HEK293 (cell line): ENCODE results near the gene OR6Y1.

ENCODE experiments used
- CTCF ChIA-PET: fragments of 350-600 bp; formaldehyde crosslinking; extraction: SDS; loops from one replicate; lab custom pipeline; 2021; ENCODE audit warnings: antibody characterized with exemption; lab: Yijun Ruan, JAX
- POLR2A ChIA-PET: fragments of 300-600 bp; formaldehyde crosslinking; extraction: SDS; loops from one replicate; lab custom pipeline; 2020; ENCODE audit warnings: antibody characterized with exemption, inconsistent platforms; lab: Yijun Ruan, JAX
- H3K27ac ChIP-seq: fragments of 200-500 bp; sonication (Bioruptor generic); 2 replicates; pipeline ENCODE4 v1.5.1; 2014; ENCODE audit warnings: low read depth, low read length, control low read depth, inconsistent platforms; ENCODE audit errors: extremely low read depth
- H3K36me3 ChIP-seq, 2 experiments: fragments of 200-500 bp in 1 of 2; sonication (Bioruptor generic) in 1 of 2; 1 replicate in 1 of 2; 2 replicates in 1 of 2; pipeline ENCODE4 v1.5.1; 2014 to 2017; ENCODE audit warnings: inconsistent platforms in 2 of 2, low read length in 2 of 2; ENCODE audit not compliant: control insufficient read depth in 2 of 2, insufficient read depth in 1 of 2
- H3K4me1 ChIP-seq: fragments of 200-500 bp; sonication (Bioruptor generic); 2 replicates; pipeline ENCODE4 v1.5.1; 2014; ENCODE audit warnings: mild to moderate bottlenecking, low read length, inconsistent platforms; ENCODE audit not compliant: control insufficient read depth, insufficient read depth
- H3K4me3 ChIP-seq: 2 replicates; pipeline ENCODE4 v1.5.1; 2011; ENCODE audit warnings: low read depth, mild to moderate bottlenecking, control low read depth, low read length, moderate library complexity
- H3K9me3 ChIP-seq: fragments of 200-500 bp; sonication (Bioruptor generic); 2 replicates; pipeline ENCODE4 v1.5.1; 2014; ENCODE audit warnings: low read depth, low read length, inconsistent platforms; ENCODE audit not compliant: control insufficient read depth, insufficient read depth
- GLIS1 ChIP-seq: fragments of 450-650 bp; formaldehyde crosslinking; IDR thresholded peaks from 2 replicates; pipeline ENCODE4 v1.5.1; 2016; ENCODE audit warnings: missing biosample characterization, missing genetic modification characterization
- MYNN ChIP-seq: fragments of 450-650 bp; formaldehyde crosslinking; IDR thresholded peaks from 2 replicates; pipeline ENCODE4 v1.5.1; 2016; ENCODE audit warnings: missing biosample characterization, missing genetic modification characterization, borderline replicate concordance
- PRDM2 ChIP-seq: fragments of 450-650 bp; formaldehyde crosslinking; IDR thresholded peaks from 2 replicates; pipeline ENCODE4 v1.5.1; 2016; ENCODE audit warnings: missing biosample characterization, missing genetic modification characterization, borderline replicate concordance
- WT1 ChIP-seq: fragments of 450-650 bp; formaldehyde crosslinking; IDR thresholded peaks from 2 replicates; pipeline ENCODE4 v1.5.1; 2016; ENCODE audit warnings: missing biosample characterization, missing genetic modification characterization
- ZBTB7A ChIP-seq: fragments of 450-650 bp; formaldehyde crosslinking; IDR thresholded peaks from 2 replicates; pipeline ENCODE4 v1.5.1; 2016; ENCODE audit warnings: low read depth, missing biosample characterization, missing genetic modification characterization
- ZFP41 ChIP-seq: fragments of 450-650 bp; formaldehyde crosslinking; IDR thresholded peaks from 2 replicates; pipeline ENCODE4 v1.5.1; 2016; ENCODE audit warnings: missing biosample characterization, missing genetic modification characterization, borderline replicate concordance
- ZNF112 ChIP-seq: fragments of 450-650 bp; formaldehyde crosslinking; IDR thresholded peaks from 2 replicates; pipeline ENCODE4 v1.5.0; 2017; ENCODE audit warnings: missing biosample characterization, missing genetic modification characterization
- ZNF26 ChIP-seq: fragments of 450-650 bp; formaldehyde crosslinking; IDR thresholded peaks from 2 replicates; pipeline ENCODE4 v1.5.1; 2016; ENCODE audit warnings: missing biosample characterization, missing genetic modification characterization
- ZNF391 ChIP-seq: fragments of 450-650 bp; formaldehyde crosslinking; IDR thresholded peaks from 2 replicates; pipeline ENCODE4 v1.5.1; 2016; ENCODE audit warnings: low read depth, missing biosample characterization, missing genetic modification characterization, borderline replicate concordance
- ZNF433 ChIP-seq: fragments of 450-650 bp; formaldehyde crosslinking; IDR thresholded peaks from 2 replicates; pipeline ENCODE4 v1.5.1; 2016; ENCODE audit warnings: missing biosample characterization, missing genetic modification characterization, low read depth
- ZNF530 ChIP-seq: fragments of 450-650 bp; formaldehyde crosslinking; IDR thresholded peaks from 2 replicates; pipeline ENCODE4 v1.5.1; 2016; ENCODE audit warnings: low read depth, missing biosample characterization, missing genetic modification characterization
- ZNF596 ChIP-seq: fragments of 450-650 bp; IDR thresholded peaks from 2 replicates; pipeline ENCODE4 v1.5.0; 2018; ENCODE audit warnings: missing biosample characterization, mild to moderate bottlenecking, missing genetic modification characterization, moderate library complexity
- ZNF624 ChIP-seq: fragments of 450-650 bp; formaldehyde crosslinking; IDR thresholded peaks from 2 replicates; pipeline ENCODE4 v1.5.1; 2017; ENCODE audit warnings: missing biosample characterization, missing genetic modification characterization
- ZNF658 ChIP-seq: fragments of 450-650 bp; formaldehyde crosslinking; IDR thresholded peaks from 2 replicates; pipeline ENCODE4; 2016; ENCODE audit warnings: missing biosample characterization, missing genetic modification characterization
- ZSCAN5A ChIP-seq: fragments of 450-650 bp; formaldehyde crosslinking; IDR thresholded peaks from 2 replicates; pipeline ENCODE4 v1.5.1; 2016; ENCODE audit warnings: missing biosample characterization, missing genetic modification characterization
- TF ChIP-seq, protein P1 (sequence below): fragments of 450-650 bp; formaldehyde crosslinking; IDR thresholded peaks from 2 replicates; pipeline ENCODE4 v1.5.1; 2016; ENCODE audit warnings: missing biosample characterization, missing genetic modification characterization

OR6Y1 gene

DNA sequence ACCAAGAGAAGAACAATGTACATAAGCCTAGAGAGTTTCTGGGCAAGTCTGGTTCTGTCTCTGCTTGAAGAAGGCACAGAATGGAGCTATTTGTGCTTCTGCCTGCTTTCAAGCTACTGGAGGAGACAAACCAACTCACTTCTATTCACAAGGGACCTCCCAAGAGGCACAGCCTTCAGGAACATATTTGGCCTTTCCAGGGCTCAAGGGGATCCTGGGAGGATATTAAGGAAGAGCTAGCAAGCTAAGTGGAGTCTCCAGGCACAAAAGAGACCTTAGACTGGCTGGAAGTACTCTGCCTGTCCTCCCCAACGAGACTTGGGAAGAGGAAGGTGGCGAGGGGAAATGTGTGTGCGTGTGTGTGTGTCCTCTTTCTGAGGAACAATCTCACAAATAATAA is at the start of gene OR6Y1:
Gene OR6Y1, minus strand, starts transcription at position 54 of the 400 bp plus-strand sequence. CDS start 6,300 bp downstream, outside the sequence.
- ChIA-PET POLR2A (no interaction called here), CTCF (interaction anchor here (0.5 kb wide), 1 partner anchor 502 kb away, joined by 3 read pairs; no protein-coding TSS in a partner anchor)
- Histone ChIP-seq H3K9me3 (no peaks in the 10 kb centered on the region), H3K4me1 (no peaks in the 10 kb centered on the region), H3K36me3 (no peaks in the 10 kb centered on the region), H3K27ac (no peak within 1 kb of the TSS), H3K4me3 (no peak within 1 kb of the TSS)
- TF ChIP-seq, protein P1, sequence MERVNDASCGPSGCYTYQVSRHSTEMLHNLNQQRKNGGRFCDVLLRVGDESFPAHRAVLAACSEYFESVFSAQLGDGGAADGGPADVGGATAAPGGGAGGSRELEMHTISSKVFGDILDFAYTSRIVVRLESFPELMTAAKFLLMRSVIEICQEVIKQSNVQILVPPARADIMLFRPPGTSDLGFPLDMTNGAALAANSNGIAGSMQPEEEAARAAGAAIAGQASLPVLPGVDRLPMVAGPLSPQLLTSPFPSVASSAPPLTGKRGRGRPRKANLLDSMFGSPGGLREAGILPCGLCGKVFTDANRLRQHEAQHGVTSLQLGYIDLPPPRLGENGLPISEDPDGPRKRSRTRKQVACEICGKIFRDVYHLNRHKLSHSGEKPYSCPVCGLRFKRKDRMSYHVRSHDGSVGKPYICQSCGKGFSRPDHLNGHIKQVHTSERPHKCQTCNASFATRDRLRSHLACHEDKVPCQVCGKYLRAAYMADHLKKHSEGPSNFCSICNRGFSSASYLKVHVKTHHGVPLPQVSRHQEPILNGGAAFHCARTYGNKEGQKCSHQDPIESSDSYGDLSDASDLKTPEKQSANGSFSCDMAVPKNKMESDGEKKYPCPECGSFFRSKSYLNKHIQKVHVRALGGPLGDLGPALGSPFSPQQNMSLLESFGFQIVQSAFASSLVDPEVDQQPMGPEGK (tag by site-specific recombination), result no peak
- TF ChIP-seq ZNF658 (tag by site-specific recombination), result no peak

DNA sequence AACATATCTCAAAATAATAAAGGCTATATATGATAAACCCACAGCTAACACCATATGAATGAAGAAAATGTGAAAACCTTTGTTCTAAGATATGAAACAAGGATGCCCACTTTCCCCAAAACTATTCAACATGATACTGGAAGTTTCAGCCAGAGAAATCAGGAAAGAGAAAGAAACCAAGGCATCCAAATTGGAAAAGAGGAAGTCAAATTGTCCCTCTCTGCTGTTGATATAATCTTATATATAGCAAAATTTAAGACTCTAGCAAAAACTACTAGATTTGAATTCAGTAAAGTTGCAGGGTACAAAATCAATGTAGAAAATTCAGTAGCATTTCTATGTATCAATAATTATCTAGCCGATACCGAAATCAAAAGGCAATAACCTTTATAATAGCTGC is 46.5 kb upstream of the OR6Y1 start:
- H3K9me3 ChIP-seq, result no peaks in the 10 kb centered on the region
- POLR2A ChIA-PET, result no interaction called here
- CTCF ChIA-PET, result interaction anchor here (0.7 kb wide), 1 partner anchor 113 kb away, joined by 3 read pairs; no protein-coding TSS in a partner anchor
- H3K4me1 ChIP-seq, result no peaks in the 10 kb centered on the region
- no peak overlapping the region for H3K4me3 ChIP-seq
- no peak overlapping the region for H3K27ac ChIP-seq
- H3K36me3 ChIP-seq, result no peaks in the 10 kb centered on the region
- no peak for TF ChIP-seq ZNF624
- no peak for TF ChIP-seq ZFP41 (tag by site-specific recombination)
- no peak for TF ChIP-seq ZNF26
- no peak for TF ChIP-seq ZNF391
- no peak for TF ChIP-seq ZBTB7A (tag by site-specific recombination)

DNA sequence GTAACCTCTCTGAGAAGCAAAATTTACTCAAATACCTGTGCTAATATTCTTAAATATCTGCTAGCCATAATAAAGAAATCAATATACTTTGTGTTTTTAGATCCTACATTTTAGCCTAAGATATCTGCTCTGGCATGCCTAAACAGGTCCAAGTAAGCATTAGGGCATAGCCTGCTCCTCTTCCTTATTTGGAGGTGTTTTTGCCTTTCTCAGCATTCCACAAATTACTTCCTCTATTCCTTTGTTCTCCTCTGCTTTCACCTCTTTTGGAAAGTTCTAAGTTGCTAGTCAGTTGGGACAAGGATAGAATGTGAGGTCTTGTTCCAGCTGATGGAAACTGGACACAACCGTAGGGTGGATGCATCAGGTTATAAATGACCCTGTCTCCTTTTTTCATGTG is 32.7 kb upstream of the OR6Y1 start:
- TF ChIP-seq GLIS1 (tag by site-specific recombination) (no peak), ZNF530 (tag by site-specific recombination) (no peak), WT1 (tag by site-specific recombination) (no peak), ZSCAN5A (tag by site-specific recombination) (no peak), ZNF596 (tag by site-specific recombination) (no peak)
- Histone ChIP-seq H3K36me3 (no peaks in the 10 kb centered on the region), H3K4me1 (no peaks in the 10 kb centered on the region), H3K27ac (no peak overlapping the region), H3K4me3 (no peak overlapping the region), H3K9me3 (no peaks in the 10 kb centered on the region)
- CTCF ChIA-PET, result no interaction called here
- POLR2A ChIA-PET, result no interaction called here

- no peaks in the 10 kb centered on the region for H3K36me3 ChIP-seq
- no peak overlapping the region for H3K27ac ChIP-seq
- H3K9me3 ChIP-seq, result no peaks in the 10 kb centered on the region
- H3K4me1 ChIP-seq, result no peaks in the 10 kb centered on the region
- POLR2A ChIA-PET, result no interaction called here
- CTCF ChIA-PET, result interaction anchor here (0.6 kb wide), 1 partner anchor 75 kb away, joined by 3 read pairs; no protein-coding TSS in a partner anchor
- H3K4me3 ChIP-seq, result no peak overlapping the region
- TF ChIP-seq MYNN (tag by site-specific recombination) (no peak), ZSCAN5A (tag by site-specific recombination) (no peak), ZNF112 (tag by site-specific recombination) (no peak), PRDM2 (no peak), ZNF433 (tag by site-specific recombination) (no peak)
Measured at GRCh38 chr1:158583962-158584361, 29.8 kb upstream of the OR6Y1 start.
